T-helper 17 cell (primary cell): ENCODE measurements around the gene PDX1. TPM values are rescaled to one million over a fixed set of nuclear protein-coding genes. Genes with fewer than 3 reads are reported as not detected.

Experiments
- ATAC-seq: fragments of 150-1000 bp; cut with Tn5 transposase; 2 replicates; pipeline ENCODE4 v1.10.0; 2021; ENCODE audit warnings: mild to moderate bottlenecking, moderate library complexity
- DNase-seq, 3 donors: peaks; one replicate each; pipeline versions ENCODE4 v3.0.0 to v3.0.0-alpha.2; 2020 to 2021
- H3K9me3 ChIP-seq: one replicate; pipeline ENCODE4 v1.7.0; 2013; ENCODE audit warnings: low read length, mild to moderate bottlenecking; ENCODE audit not compliant: control insufficient read depth, poor library complexity, severe bottlenecking
- H3K27ac Mint-ChIP-seq: one replicate; pipeline ENCODE4 v1.8.0; 2022; ENCODE audit warnings: mild to moderate bottlenecking, moderate library complexity, mixed read lengths
- H3K27me3 Mint-ChIP-seq: one replicate; pipeline ENCODE4 v1.8.0; 2022; ENCODE audit warnings: mixed read lengths
- H3K36me3 Mint-ChIP-seq: one replicate; pipeline ENCODE4 v1.8.0; 2022; ENCODE audit warnings: low read depth, mixed read lengths
- H3K4me1 Mint-ChIP-seq: one replicate; pipeline ENCODE4 v1.8.0; 2022; ENCODE audit warnings: mild to moderate bottlenecking, mixed read lengths
- H3K4me3 Mint-ChIP-seq: one replicate; pipeline ENCODE4 v1.8.0; 2022; ENCODE audit warnings: mild to moderate bottlenecking, moderate library complexity, mixed read lengths
- total RNA-seq, 4 donors: library from RNA in 2 of 4; stranded (reverse) in 2 of 4; gene quantifications; one replicate each; pipeline ENCODE4 v1.2.3 and lab custom pipeline; 2022 to 2026

The PDX1 gene
- total RNA-seq, 2 donors from 2014 or later = not detected

GRCh38 chr13:27965740-27966640 lies 46.2 kb downstream of the PDX1 start:
- peaks cover 19% of the 10 kb centered on the region for H3K4me1 Mint-ChIP-seq
- H3K36me3 Mint-ChIP-seq = peaks cover 2% of the 10 kb centered on the region
- H3K27ac Mint-ChIP-seq = no peak overlapping the region
- H3K27me3 Mint-ChIP-seq = peaks cover 81% of the 10 kb centered on the region
- no peaks in the 10 kb centered on the region for H3K9me3 ChIP-seq
- DNase-seq = no peak
- H3K4me3 Mint-ChIP-seq = peak overlapping the region; percentile 53
- ATAC-seq = no peak

GRCh38 chr13:27966641-27967202 lies 46.9 kb downstream of the PDX1 start:
- ATAC-seq = no peak
- H3K27me3 Mint-ChIP-seq = peaks cover 81% of the 10 kb centered on the region
- peaks cover 2% of the 10 kb centered on the region for H3K36me3 Mint-ChIP-seq
- no peak overlapping the region for H3K4me3 Mint-ChIP-seq
- no peaks in the 10 kb centered on the region for H3K9me3 ChIP-seq
- DNase-seq = no peak
- peaks cover 19% of the 10 kb centered on the region for H3K4me1 Mint-ChIP-seq
- no peak overlapping the region for H3K27ac Mint-ChIP-seq

GRCh38 chr13:27967203-27967735 lies 47.5 kb downstream of the PDX1 start:
- no peaks in the 10 kb centered on the region for H3K9me3 ChIP-seq
- Mint-ChIP-seq H3K4me1 (peaks cover 19% of the 10 kb centered on the region), H3K27ac (no peak overlapping the region), H3K27me3 (peaks cover 78% of the 10 kb centered on the region), H3K36me3 (peaks cover 2% of the 10 kb centered on the region), H3K4me3 (peak overlapping the region; percentile 12)
- DNase-seq = no peak
- no peak for ATAC-seq

GRCh38 chr13:27967736-27968315 lies 48.0 kb downstream of the PDX1 start:
- Mint-ChIP-seq H3K4me3 (peak overlapping the region; percentile 78), H3K27me3 (peaks cover 72% of the 10 kb centered on the region), H3K36me3 (peaks cover 2% of the 10 kb centered on the region), H3K4me1 (peaks cover 19% of the 10 kb centered on the region), H3K27ac (no peak overlapping the region)
- DNase-seq (no peak), ATAC-seq (no peak)
- H3K9me3 ChIP-seq = no peaks in the 10 kb centered on the region

GRCh38 chr13:27968316-27969081 lies 48.7 kb downstream of the PDX1 start:
- DNase-seq (no peak), ATAC-seq (no peak)
- H3K9me3 ChIP-seq = no peaks in the 10 kb centered on the region
- peaks cover 74% of the 10 kb centered on the region for H3K27me3 Mint-ChIP-seq
- peaks cover 2% of the 10 kb centered on the region for H3K36me3 Mint-ChIP-seq
- peaks cover 19% of the 10 kb centered on the region for H3K4me1 Mint-ChIP-seq
- no peak overlapping the region for H3K27ac Mint-ChIP-seq
- peak overlapping the region; percentile 78 for H3K4me3 Mint-ChIP-seq

GRCh38 chr13:27969082-27969865 lies 49.5 kb downstream of the PDX1 start, which contains the start of gene CDX2:
Gene CDX2, minus strand, starts transcription at chr13:27969315. Its CDS starts 309 bp downstream, at chr13:27969006.
- Mint-ChIP-seq H3K4me1 (peaks cover 19% of the 10 kb centered on the region), H3K36me3 (peaks cover 2% of the 10 kb centered on the region), H3K27me3 (peaks cover 77% of the 10 kb centered on the region), H3K4me3 (peak within 1 kb of the TSS; percentile 80), H3K27ac (no peak within 1 kb of the TSS)
- no peak for ATAC-seq
- no peak for DNase-seq
- no peaks in the 10 kb centered on the region for H3K9me3 ChIP-seq

GRCh38 chr13:27969866-27970229 lies 50.0 kb downstream of the PDX1 start:
- DNase-seq = no peak
- no peaks in the 10 kb centered on the region for H3K9me3 ChIP-seq
- peaks cover 80% of the 10 kb centered on the region for H3K27me3 Mint-ChIP-seq
- ATAC-seq = no peak
- peaks cover 19% of the 10 kb centered on the region for H3K4me1 Mint-ChIP-seq
- H3K27ac Mint-ChIP-seq = no peak overlapping the region
- H3K36me3 Mint-ChIP-seq = peaks cover 2% of the 10 kb centered on the region
- peak overlapping the region; percentile 80 for H3K4me3 Mint-ChIP-seq

GRCh38 chr13:27970382-27971235 lies 50.8 kb downstream of the PDX1 start:
- ATAC-seq = no peak
- H3K36me3 Mint-ChIP-seq = peaks cover 2% of the 10 kb centered on the region
- peak overlapping the region; percentile 21 for H3K4me3 Mint-ChIP-seq
- no peaks in the 10 kb centered on the region for H3K9me3 ChIP-seq
- DNase-seq = no peak
- peaks cover 21% of the 10 kb centered on the region for H3K4me1 Mint-ChIP-seq
- H3K27me3 Mint-ChIP-seq = peaks cover 80% of the 10 kb centered on the region
- no peak overlapping the region for H3K27ac Mint-ChIP-seq

GRCh38 chr13:27971236-27971645 lies 51.4 kb downstream of the PDX1 start:
- peak overlapping the region; percentile 21 for H3K4me3 Mint-ChIP-seq
- no peak for ATAC-seq
- peaks cover 21% of the 10 kb centered on the region for H3K4me1 Mint-ChIP-seq

GRCh38 chr13:27971776-27972477 lies 52.1 kb downstream of the PDX1 start:
- H3K9me3 ChIP-seq = no peaks in the 10 kb centered on the region
- Mint-ChIP-seq H3K27ac (no peak overlapping the region), H3K4me1 (peaks cover 21% of the 10 kb centered on the region), H3K27me3 (peaks cover 79% of the 10 kb centered on the region), H3K4me3 (no peak overlapping the region), H3K36me3 (peaks cover 2% of the 10 kb centered on the region)
- ATAC-seq (no peak), DNase-seq (no peak)

More at GRCh38 chr13:27971236-27971645, 51.4 kb downstream of the PDX1 start:
- H3K9me3 ChIP-seq = no peaks in the 10 kb centered on the region
- H3K27ac Mint-ChIP-seq = no peak overlapping the region
- peaks cover 2% of the 10 kb centered on the region for H3K36me3 Mint-ChIP-seq
- DNase-seq = no peak
- peaks cover 80% of the 10 kb centered on the region for H3K27me3 Mint-ChIP-seq

- DNase-seq (no peak), ATAC-seq (no peak)
- peaks cover 78% of the 10 kb centered on the region for H3K27me3 Mint-ChIP-seq
- H3K4me1 Mint-ChIP-seq = peaks cover 19% of the 10 kb centered on the region
- no peak overlapping the region for H3K4me3 Mint-ChIP-seq
- no peaks in the 10 kb centered on the region for H3K9me3 ChIP-seq
- H3K36me3 Mint-ChIP-seq = peaks cover 2% of the 10 kb centered on the region
- no peak overlapping the region for H3K27ac Mint-ChIP-seq
These were observed 52.6 kb downstream of the PDX1 start for GRCh38 chr13:27972478-27972820.
